Middle frontal gyrus (tissue), 1 donor: Measurements from ENCODE around the gene PUS10.
A peak's percentile ranks its signal among the peaks of the same experiment; 100 is the strongest.
"Not testable (repeated sequence)": the region's sequence is repeated elsewhere in the genome, so short reads cannot be mapped to it uniquely, and the experiment has no call there.

Experiments used
- DNase-seq: peaks from one replicate; pipeline ENCODE4 v3.0.0-alpha.2; 2015; ENCODE audit warnings: low spot score; ENCODE audit errors: extremely low spot score

PUS10 gene

DNA sequence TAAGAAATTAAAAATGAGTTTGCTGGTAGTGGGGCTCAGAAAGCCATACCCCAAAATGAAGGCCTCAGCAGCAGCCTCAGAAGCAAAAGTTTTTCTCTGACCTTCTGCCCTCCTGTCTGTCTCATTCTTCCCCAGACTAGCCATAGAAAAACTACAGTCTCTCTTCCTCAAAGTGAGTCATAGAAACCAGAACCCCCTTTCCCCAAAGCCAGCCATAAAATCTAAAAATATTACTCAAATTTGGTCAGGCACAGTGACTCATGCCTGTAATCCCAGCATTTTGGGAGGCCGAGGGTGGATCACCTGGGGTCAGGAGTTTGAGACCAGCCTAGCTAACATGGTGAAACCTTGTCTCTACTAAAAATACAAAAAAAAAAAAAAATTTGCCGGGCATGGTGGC lies 5.8 kb downstream of the PUS10 start:
- not testable (repeated sequence) for DNase-seq

- no peak for DNase-seq
Measured at GRCh38 chr2:61011678-61012077, 6.4 kb downstream of the PUS10 start.

- DNase-seq = no peak
Measured at GRCh38 chr2:61009355-61009754, 8.7 kb downstream of the PUS10 start.

- no peak for DNase-seq
Measured at GRCh38 chr2:61006486-61007105, 11.5 kb downstream of the PUS10 start.

DNA sequence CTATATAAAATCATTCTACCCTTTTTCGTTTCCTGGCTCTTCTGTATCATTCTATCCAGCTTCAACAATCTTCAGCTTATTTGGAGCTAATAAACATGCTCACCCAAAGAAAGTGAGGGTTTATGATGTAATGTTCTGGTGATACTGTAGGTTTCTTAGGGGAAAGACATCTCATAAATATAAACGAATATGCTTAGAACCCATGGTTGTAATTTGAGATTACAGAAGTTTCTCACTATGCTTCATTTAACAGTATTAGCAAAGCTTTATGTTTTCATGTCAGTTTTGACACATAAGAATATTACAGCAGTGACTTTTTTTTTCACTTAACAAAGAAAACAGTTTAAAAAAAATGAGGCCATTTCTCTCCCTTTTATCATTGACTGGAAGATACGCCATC lies 12.3 kb downstream of the PUS10 start:
- DNase-seq = no peak

GRCh38 chr2:60998628-60999545 lies 19.2 kb downstream of the PUS10 start:
- DNase-seq = peak; percentile 52

DNA sequence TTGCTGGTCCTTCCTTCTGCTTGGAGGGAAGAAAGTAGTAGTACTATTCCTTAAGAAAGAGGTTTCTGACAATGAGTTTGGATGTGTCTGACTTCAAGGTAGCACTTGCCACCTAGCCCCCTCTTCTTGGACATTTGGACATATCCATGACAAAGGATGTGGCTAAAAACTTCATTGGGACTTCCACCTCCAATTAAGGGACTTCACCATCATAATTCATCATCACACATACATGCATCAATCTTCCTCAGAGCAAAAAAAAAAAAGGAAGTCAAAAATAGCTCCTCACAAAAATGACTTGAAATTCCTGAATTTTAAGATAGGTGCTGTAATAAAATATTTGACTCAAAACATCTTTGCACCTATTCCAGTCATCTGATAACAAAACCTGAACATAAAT lies 23.9 kb downstream of the PUS10 start:
- DNase-seq = no peak

- DNase-seq = no peak
Measured at GRCh38 chr2:60992985-60993392, 25.1 kb downstream of the PUS10 start.

DNA sequence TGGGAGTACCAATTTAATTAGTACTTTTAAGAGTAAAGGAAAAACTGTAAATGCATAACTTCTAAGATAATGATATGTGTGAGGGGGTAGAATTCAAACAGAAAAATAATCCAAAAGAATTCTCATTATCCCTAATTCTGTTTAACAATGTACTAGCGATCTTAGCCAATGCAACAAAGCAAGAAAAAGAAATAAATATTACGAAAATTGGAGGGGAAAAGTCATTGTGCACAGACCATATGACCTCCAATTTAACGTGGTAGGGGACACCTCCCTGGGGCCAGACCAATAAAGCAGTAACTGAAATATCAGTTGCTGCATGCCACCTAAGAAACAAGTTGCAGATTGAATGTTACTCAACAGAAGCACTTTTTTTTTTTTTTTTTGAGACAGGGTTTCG lies 26.4 kb downstream of the PUS10 start:
- no peak for DNase-seq

DNA sequence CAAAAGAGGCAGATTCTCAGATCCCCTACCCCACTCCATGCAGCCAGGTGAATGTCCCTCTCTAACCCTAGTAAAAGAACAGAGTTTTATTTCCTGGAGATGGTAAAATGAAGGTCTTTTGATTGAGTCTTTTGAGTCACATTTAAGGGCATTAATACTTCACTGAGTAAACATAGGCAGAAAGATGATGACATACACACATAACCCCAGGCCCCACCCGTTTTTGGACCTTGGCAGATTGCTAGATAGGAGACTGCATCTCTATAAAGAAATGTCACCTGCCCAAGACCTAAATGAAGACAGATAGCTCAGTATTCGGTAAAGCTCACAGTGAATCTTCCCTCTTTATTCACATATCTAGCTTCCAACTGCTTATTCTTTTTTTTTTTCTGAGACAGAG lies 28.8 kb downstream of the PUS10 start:
- no peak for DNase-seq

GRCh38 chr2:60987656-60988055 lies 30.4 kb downstream of the PUS10 start:
- DNase-seq = not testable (repeated sequence)

- no peak for DNase-seq
Measured at GRCh38 chr2:60987041-60987440, 31.0 kb downstream of the PUS10 start.

DNA sequence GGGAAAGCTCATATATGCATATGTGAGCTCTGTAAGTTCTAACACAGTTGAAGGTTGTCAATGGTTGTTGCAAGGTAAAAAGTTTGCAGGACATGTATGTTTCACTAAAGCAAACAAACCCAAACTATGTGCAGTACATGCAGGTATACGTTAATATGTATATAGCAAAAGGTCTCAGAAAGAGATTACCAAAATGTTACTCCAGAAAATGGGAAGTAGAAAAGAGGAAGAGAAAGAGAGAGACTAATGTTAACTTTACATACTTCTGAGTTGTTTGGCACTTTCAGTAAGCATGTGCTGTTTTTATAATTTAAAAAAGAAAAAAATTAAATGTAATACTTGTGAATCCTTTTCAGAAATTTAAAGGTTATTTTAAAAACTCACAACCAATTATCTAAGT lies 33.3 kb downstream of the PUS10 start:
- no peak for DNase-seq

- DNase-seq = not testable (repeated sequence)
Measured at GRCh38 chr2:60982066-60982465, 36.0 kb downstream of the PUS10 start.

DNA sequence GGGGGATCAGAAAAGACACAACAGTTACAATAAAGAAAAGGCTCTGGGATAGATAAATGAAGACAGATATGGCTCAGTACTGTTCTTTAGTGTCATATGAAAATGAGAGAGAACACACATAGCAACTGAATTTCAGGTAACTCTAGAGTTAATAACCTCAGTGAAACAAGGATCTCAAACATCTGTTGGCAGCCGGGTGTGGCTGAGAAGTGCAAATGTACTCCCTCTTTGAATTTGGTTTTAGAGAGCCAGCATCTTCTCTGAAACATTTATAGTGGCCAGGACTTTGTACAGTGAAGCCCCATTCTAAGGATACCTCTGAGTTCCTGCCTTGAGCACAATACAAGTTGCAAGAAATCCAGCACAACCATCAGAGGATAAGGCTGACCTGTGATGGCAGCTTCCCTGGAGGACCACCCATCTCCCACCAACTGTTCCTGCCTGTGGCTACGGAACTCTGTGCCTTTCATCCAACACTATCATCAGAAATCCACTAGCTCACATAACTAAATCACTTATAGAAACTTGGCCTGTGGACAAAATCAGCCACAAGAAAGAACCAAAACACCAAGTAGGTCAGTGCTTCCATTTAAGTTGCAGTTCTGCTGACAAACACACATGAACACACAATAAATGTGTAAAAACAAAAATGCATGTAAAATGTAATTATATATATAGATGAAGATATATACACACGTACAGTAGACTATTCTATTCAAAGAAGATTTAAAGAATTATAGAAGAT lies 37.8 kb downstream of the PUS10 start:
- DNase-seq = no peak

DNA sequence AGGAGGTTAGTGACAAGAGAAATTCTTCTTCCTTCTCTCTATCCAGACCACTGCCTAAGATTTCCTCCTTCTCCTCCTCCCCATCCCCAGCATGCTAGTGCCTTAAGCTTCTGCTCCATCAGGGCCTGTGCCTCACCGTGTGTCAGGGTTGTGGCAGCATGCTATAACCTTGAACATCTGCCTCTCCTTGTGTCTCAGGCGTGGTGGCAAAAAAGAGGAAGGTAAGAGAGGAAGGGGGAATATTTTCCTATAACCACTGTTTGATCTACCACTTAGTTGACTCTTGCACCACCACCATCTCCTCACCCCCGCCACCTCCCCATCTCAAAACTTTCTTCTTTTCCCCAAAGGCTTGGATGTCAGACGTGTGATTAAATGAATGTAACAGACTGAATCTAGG lies 38.8 kb downstream of the PUS10 start:
- no peak for DNase-seq

DNA sequence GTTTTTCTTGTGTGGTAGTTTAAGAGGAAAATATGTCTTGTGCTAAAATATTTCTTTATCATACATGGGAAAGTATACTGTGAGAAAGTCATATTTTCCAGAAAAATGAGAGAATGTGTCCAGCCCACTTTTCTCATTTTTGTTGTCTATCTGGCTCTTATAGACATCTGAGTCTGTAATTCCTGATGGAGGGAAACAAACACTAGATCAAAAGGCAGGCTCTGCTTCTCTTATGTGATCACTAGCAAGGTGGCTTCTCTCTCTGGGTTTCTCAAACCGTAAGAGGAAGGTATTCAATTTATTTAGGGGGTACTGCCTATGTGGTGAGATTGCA lies 40.5 kb downstream of the PUS10 start:
- DNase-seq = no peak

DNA sequence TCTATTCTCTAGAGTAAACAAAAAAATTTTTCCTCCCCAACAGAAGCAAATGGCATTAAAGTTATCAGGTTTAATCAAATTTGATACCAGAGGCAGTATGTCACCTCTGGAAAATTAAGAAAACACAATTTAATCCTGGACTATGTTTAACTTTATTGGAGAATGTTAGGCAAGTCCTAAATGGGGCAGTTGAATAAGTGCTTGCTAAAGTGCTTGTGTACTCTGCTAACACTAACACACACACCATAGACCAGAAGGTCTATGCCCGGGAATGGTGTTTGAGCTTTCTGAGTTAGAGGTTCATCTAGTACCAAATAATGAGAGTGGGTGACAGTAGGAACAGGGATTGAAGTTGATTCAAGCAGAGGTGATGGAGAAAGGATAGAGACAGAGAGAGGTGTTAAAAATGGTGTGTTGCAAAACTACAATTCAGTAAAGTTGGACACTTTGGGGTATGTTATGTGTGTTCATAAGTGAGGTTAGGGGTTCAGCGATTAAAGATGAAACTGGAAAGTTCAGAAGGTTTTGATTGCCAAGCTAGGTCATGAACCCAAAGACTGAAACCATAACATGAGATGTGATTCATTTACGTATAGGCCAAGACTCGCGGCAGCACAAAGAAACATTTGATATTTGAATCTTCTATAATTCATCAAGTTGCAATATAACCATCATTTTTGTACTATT lies 41.0 kb downstream of the PUS10 start:
- no peak for DNase-seq

- no peak for DNase-seq
Measured at GRCh38 chr2:60976256-60976850, 41.7 kb downstream of the PUS10 start.

- DNase-seq = no peak
Measured at GRCh38 chr2:60974652-60975051, 43.4 kb downstream of the PUS10 start.

GRCh38 chr2:60973705-60974104 lies 44.4 kb downstream of the PUS10 start:
- no peak for DNase-seq
